NCI-H524 treated with DMSO at 0.1 percent for 48 hours (cell line): Measurements from ENCODE around the gene CDH9.
A peak's percentile ranks its signal among the peaks of the same experiment; 100 is the strongest.
"Not testable (repeated sequence)": the region's sequence is repeated elsewhere in the genome, so short reads cannot be mapped to it uniquely, and the experiment has no call there.

Experiments used
- DNase-seq: peaks from one replicate; lab custom pipeline; 2025; lab: John Stamatoyannopoulos, UW

The CDH9 gene

GRCh38 chr5:26955161-26955560, 83.2 kb downstream of the CDH9 start:
- DNase-seq = no peak

DNA sequence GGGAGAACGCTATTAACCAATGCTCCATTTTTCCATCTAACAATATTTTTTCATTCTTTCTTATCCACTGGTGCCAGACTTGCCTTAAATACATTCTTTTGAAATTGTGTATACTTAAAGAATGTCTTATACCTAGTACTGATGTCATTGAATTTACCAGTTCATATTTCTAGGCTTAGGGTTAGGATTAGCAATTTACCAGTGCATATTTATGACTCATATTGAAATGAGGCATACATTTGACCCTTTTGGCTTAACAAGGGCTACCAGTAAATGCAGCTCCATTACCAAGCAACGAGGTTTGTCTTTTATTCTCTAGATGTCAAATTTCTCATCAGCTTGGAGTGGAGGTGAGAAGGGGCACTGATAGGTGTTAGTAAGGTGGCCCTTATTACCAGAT, 89.5 kb downstream of the CDH9 start:
- DNase-seq = no peak

DNA sequence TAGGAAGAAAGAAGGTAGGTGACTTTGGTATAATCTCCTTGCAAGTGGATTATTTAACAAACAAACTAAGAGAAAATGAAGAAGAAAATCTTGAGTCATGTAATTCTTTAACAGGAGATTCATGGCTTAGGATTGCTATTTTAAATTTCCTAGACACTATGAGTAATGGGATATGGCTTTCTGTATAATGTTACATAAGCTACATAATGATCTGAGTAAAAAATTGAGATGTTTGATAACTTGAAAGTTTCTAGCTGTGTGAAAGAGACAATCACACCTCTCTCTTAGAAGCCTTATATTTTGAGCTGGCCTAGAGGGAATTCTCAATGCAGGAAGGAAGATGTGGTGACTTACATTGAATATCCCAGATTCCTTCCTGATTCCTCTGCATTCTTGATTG, 92.5 kb downstream of the CDH9 start:
- no peak for DNase-seq

DNA sequence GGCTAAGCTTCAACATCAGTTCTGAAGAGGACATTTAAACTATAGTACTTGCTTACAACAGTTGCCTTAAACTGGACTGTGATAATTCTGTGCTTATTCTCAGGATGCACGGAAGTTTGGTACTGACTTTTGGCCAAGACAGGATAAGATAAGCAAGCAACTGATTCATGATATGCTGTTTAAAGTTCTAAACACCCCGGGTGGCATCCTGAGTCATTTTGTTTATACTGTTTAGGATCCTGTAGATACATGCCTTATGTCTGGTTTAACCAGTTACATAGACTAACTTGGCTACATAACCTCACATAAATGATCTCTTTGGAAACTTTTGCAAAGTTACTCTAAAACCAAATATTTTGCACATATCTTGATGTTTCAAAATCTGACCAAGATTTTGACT, 95.9 kb downstream of the CDH9 start:
- DNase-seq = no peak

GRCh38 chr5:26940994-26941393, 97.4 kb downstream of the CDH9 start:
- no peak for DNase-seq

DNA sequence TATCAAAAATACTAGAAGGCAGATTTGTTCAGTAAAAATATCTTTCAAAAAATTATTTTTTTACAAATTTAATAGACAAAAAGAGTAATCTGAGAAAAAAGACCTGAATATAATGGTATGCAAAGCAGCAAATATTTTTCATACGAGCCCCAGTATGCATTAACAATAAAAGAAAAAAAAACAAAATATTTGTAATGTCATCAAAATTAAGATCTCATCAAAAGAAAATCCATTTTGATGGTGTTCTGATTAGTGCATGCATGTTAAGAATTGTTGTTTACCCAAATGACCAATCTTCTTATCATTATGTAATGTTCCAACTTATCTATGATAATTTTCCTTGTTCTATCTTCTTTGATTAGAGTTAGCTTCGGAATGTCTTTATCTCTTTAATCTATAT, 106.1 kb downstream of the CDH9 start:
- DNase-seq = no peak

DNA sequence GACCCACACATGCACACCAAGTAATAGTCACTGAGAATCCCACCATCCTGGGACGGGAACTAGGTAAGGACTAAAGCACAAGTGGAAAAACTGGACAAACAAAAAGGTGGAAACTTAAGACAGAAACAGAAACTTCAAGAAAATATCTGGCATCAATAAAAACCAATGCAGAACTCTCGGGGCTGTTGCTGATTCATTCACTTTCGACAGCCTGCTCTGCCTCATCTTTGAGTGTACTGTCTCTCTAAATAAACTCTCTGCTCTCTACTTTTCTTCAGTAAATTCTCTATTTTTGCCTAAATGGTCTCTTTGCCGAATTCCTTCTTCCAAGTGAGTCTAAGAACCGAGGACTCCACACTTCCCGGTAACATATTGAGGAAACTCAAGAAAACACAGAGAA, 116.9 kb downstream of the CDH9 start:
- no peak for DNase-seq

- no peak for DNase-seq
These were observed 134.9 kb downstream of the CDH9 start for GRCh38 chr5:26903469-26903868.

DNA sequence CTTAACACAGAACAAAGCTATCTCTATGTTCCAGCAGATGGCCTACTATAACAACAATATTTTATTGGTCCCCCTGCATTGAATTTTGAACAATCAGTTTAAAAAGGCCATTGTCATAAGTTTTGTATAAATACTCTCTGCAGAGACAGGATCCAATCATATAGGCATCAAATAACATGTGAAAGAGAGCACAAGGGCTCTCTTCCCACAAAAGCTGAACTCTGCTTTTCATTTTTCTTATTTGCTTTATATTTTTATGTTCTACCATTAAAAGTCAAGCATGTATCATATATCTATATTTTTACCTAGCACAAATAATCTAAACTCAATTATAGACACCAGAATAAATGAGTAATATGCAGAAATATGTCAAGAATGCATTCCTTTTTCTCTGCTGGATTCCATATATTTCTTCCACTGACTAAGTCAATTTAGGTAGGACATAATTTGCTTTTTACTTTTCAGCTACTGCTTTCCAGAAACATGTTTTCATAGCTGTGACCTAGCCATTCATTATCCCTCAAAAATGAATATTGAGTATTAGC, 143.6 kb downstream of the CDH9 start:
- no peak for DNase-seq

- no peak for DNase-seq
These were observed 145.3 kb downstream of the CDH9 start for GRCh38 chr5:26893078-26893477.

DNA sequence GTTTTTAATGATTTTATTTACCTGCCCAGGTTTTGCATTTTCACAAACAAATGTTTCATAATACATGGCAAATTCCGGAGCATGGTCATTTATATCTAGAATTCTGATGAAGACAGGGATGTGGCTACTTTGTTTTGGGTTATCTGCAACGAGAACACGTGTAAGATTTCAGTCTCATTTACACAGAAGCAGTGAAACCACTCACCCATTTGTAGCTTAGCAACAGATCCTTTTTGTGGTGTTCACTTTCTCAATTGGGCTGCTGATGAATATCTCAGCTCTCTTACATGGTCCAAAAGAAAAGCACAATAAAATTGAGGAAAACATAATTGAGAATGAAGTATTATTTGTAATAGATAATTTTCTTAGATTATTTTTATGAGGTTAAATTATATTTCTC, 148.6 kb downstream of the CDH9 start:
- peak; percentile 49 for DNase-seq

DNA sequence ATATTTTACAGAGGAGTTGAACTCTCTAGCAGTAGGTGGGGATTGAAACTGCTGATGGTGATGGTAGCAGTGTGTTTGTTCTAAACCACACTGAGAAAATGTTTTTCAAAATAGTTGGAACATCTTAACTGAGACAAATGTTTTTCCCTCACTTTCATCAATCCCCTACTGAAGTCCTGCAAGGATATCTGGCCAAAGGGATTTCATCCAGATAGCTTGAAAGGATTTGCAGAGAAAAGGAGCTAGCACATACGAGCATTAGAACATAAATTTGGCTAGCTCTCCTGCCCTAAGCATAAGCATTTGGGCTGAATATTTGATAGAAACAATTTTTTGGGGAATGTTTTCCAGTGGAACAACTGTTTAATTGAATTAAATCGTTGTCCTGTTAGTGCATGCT, 153.9 kb downstream of the CDH9 start:
- no peak for DNase-seq

DNA sequence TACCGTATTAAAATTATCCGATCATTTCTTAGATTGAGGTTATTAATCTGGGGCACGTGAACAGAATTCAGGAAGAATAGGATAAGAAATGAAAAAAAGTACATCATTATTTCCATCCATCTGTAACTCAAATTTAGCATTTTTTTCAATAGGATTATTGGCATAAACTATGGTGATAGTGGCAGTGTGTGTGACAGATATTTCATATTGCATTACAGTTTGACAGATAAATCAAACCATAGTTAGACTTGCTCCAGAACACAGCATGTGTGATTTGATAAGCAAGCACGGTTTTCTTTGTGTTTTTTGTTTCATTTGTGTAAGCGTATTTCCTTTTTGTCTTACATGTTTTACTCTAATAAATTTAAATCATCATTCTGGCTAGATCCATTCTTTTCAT, 155.0 kb downstream of the CDH9 start:
- no peak for DNase-seq

DNA sequence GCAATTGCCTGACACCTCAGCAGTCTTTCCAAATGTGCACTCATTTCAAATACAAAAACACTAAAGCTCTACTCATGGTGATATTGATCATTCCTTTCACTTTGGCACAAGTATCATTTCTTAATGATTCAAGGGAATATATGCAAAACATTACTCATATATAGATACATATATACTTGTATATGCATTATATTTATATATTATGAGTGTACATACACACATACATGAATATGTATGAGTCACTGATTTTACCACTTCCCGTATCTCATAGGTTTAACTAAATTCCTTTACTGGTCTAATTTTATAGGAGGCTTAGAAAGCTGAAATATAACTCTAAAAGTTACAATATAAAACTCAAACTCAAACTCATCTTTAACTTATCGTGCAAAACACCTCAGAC, 156.5 kb downstream of the CDH9 start:
- no peak for DNase-seq

DNA sequence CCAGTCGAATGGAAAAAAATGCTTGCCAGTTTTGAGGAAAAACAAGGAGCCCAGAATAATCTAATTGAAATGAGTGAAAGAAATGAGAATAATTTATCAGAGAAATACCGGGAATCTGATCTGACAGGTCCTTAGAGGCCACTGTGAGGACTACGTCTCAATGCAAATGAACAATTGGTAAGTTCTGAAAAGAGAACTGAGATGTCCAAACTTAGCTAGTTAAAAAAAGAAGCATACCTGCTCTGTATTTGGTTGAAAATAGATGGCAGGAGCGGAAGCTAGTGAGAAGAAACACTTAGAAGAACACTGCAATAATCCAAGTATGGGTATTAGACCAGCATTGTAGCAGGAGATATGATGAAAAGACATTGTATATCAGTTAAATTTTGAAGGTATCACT, 161.2 kb downstream of the CDH9 start:
- DNase-seq = no peak

GRCh38 chr5:26872337-26872736, 166.0 kb downstream of the CDH9 start:
- DNase-seq = no peak

- DNase-seq = no peak
These were observed 168.6 kb downstream of the CDH9 start for GRCh38 chr5:26869781-26870180.

DNA sequence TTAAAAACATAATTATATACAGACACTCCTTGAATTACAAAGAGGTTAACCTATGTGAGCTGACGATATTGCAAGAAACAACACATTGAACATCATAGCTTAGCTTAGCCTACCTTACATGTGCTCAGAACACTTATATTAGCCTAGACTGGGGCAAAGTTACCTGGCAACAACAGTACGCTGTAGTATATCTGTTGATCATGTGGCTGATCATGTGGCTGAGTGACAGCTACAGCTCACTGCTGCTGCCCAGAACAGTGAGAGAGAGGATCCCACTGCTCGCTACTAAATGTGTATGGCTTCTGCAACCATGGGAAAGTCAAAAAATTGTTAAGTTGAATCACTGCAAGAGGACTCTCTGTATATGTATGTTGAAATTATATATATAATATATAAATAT, 169.9 kb downstream of the CDH9 start:
- no peak for DNase-seq

DNA sequence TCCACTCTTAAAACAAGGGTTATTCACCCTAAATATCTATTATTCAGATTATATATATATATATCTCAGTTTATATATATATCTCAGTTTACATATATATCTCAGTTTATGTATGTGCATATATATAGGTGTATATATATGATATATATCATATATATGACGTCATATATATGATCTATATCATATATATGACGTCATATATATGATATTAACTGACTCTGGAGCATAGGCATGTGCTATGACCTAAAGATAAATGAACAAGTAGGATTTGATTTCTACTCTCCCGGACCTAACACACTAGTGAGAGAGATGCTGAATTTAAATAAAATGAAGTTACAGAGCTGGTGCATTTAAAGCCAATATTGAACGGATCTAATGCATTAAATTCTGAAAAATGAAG, 174.3 kb downstream of the CDH9 start:
- DNase-seq = no peak

GRCh38 chr5:26856238-26856637, 182.1 kb downstream of the CDH9 start:
- DNase-seq = no peak

GRCh38 chr5:26852450-26852849, 185.9 kb downstream of the CDH9 start:
- not testable (repeated sequence) for DNase-seq

DNA sequence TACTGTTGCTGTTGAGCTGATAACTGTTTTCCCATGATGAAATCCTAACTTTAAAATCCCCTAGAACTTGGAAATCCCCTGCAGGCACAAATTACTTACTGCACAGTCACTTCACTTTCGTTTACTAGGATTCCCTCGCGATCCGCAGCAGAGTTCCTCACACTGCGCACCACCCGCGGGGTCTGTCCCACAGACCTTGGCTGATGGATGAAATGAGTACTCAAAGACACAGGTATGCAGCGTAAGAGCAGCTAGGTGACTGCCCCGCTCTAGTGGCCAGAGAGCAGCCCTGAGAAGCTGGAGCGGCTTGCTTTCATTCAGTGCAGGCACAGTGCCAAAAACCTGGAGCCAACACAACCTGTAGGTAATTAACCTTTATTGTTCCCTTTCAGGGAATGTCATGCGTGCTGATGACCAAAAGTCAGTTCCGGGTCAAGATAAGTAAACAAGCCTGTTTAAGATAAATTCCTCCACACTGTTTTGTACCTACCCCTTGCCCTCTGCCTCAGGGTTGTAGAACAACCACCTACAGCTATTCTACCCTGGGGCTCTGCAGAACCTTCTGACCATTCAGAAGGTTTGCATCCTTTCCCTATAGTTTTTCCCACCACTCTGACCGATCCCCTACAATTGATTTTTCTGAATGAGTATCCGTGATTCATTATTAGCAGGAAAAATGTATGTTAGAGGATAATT, 191.2 kb downstream of the CDH9 start:
- no peak for DNase-seq

GRCh38 chr5:26843677-26844076, 194.7 kb downstream of the CDH9 start:
- DNase-seq = no peak

- DNase-seq = no peak
These were observed 204.8 kb downstream of the CDH9 start for GRCh38 chr5:26833596-26833995.
